ENCODE results near the gene FLNB. TPM values are rescaled to one million over a fixed set of nuclear protein-coding genes. Genes with fewer than 3 reads are reported as not detected.

Gene FLNB
- total and polyA plus RNA-seq, 9 of the 15 experiments (the other 6 are each of a cell fraction or from before 2014, with no cell fraction given), result 9.4 to 48.1 (median 25.6) TPM

DNA sequence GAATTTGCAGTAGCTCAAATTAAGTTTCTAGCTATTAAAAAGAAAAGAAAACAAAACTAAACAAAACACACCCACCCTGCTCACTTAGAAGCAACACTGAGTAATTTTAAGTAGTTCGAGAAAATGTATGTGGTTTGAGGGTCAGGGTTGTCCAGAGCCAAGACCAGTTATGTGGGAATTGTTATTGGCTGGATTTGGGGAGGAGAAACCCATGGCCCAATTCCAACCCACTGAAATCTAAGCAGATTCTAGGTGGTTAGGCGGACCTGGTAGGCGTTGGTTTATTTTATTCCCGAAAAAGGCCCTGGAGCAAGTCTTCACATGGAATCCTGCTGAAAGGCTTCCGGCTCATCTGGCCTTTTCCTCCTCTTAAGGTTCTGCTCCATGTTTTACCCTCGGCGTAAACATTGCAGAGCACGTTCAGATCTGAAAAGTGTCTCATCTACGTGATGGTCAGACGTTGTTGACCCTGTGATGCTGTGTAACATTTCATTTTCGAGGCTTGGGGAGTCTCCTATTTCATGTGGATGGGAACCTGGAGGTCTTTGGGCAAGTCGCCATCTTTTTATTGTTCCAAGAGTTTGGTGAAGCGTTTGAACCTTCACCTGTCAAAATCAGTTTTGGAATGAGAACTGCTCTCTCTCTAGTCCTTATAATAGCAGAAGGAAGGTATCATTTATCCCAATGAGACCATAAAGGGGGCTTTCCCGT lies 64.0 kb downstream of the FLNB start (continued):
- TF ChIP-seq MIER1 (IDR thresholded peaks at IDR 0.05; ENCODE audit: low read depth) (no peak), NFATC3 (IDR thresholded peaks at IDR 0.05) (no peak), STAT5A (IDR thresholded peaks at IDR 0.05; ENCODE audit: borderline replicate concordance, low read length) (no peak), TOE1 (IDR thresholded peaks at IDR 0.05; ENCODE audit: borderline replicate concordance) (no peak), TOE1 (CRISPR knock-in tag; IDR thresholded peaks at IDR 0.05; ENCODE audit: borderline replicate concordance, low read depth) (no peak), SMAD3 (CRISPR knock-in tag; conservative IDR thresholded peaks at IDR 0.05) (no peak), HMGN3 (IDR thresholded peaks at IDR 0.05; ENCODE audit: borderline replicate concordance, extremely low read depth, insufficient read length, low read depth, low read length) (no peak), SIN3A (IDR thresholded peaks at IDR 0.05; ENCODE audit: borderline replicate concordance in 2 of 2, control insufficient read depth in 1 of 2, low read depth in 2 of 2, low read length in 2 of 2) (no peak), NFXL1 (CRISPR knock-in tag; IDR thresholded peaks at IDR 0.05) (no peak), SETDB1 (IDR thresholded peaks at IDR 0.05; ENCODE audit: low read length) (no peak), SREBF1 (IDR thresholded peaks at IDR 0.05; ENCODE audit: borderline replicate concordance, low read depth, low read length) (no peak), IFI16 (CRISPR knock-in tag; IDR thresholded peaks at IDR 0.05) (no peak)

DNA sequence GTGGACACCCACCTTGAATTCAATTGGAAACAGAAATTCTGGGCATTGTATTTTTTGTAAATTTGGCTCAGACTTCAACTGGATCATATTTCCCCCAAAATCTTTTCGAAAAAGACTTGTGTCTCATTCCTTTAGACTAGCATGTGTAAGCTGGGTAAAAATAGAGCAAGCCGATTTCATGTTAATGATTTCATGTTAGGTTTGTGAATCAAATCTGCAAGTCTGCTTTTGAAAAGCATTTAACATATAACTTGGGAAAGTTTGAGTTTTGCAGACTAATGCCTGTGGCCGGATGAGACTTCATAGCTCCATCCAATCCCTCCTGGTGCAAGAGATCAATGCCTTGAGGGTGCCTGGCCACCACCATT lies 64.5 kb downstream of the FLNB start:
- Histone ChIP-seq H3K4me2 (ENCODE audit: insufficient read depth, low read length) (no peak overlapping the region), H3K27me3 (ENCODE audit: control insufficient read depth in 2 of 2, insufficient read depth in 2 of 2, low read length in 2 of 2) (no peaks in the 10 kb centered on the region), H3K27ac (ENCODE audit: extremely low read depth, low read depth, low read length) (no peak overlapping the region), H3K4me1 (replicated peaks in 1 of 2; ENCODE audit: control insufficient read depth in 2 of 2, insufficient read depth in 2 of 2, low read length in 2 of 2) (peaks cover 9 to 14% of the 10 kb centered on the region in 2 experiments; a peak in 4 of 5 replicates), H2AFZ (ENCODE audit: low read depth, low read length) (no peak overlapping the region), H3K9ac (ENCODE audit: insufficient read depth in 1 of 2, low read depth in 2 of 2, low read length in 2 of 2) (no peak overlapping the region), H4K20me1 (replicated peaks; ENCODE audit: control insufficient read depth, insufficient read depth, low read length) (0 out of 2 replicates have a peak, but pooled peaks cover 4% of the 10 kb centered on the region), H3K4me3 (no peak overlapping the region), H3K9me1 (ENCODE audit: control insufficient read depth, insufficient read depth, low read length) (peaks cover 5% of the 10 kb centered on the region), H3K36me3 (ENCODE audit: control insufficient read depth, insufficient read depth, low read length) (peaks cover 8% of the 10 kb centered on the region; the same call in 2 of the 3 replicates), H3K79me2 (ENCODE audit: control insufficient read depth, insufficient read depth, low read length) (peaks cover 11% of the 10 kb centered on the region; the same call in 1 of the 3 replicates), H3K9me3 (replicated peaks; ENCODE audit: control insufficient read depth, insufficient read depth, low read depth, low read length) (no peaks in the 10 kb centered on the region)
- no peak for DNase-seq (ENCODE audit: extremely low read depth in 1 of 4, low spot score in 3 of 4)
- CTCF ChIA-PET (ENCODE audit: low intra/inter-chr PET ratio), result no interaction called here
- no peak for FAIRE-seq
- intact Hi-C loops (cut with micrococcal nuclease) (no loop called here), in situ Hi-C loops (cut with MboI) (no loop called here)
- no TSS peak for BruUV-seq (replicated peaks)
- POLR2A ChIA-PET, result interaction anchor here (1.0 kb wide), 1 partner anchor 20 kb away, joined by 3 read pairs; no protein-coding TSS in a partner anchor
- no peak for ATAC-seq
- WGBS (ENCODE audit: insufficient coverage, low coverage, missing lambda C conversion rate), result 86% methylated on average over 3 of the region's 3 CpGs
- TF ChIP-seq ZNF764 (CRISPR knock-in tag; IDR thresholded peaks at IDR 0.05; ENCODE audit: low read depth) (no peak), CAMTA2 (CRISPR knock-in tag; conservative IDR thresholded peaks at IDR 0.05) (no peak), TEAD4 (IDR thresholded peaks at IDR 0.05; ENCODE audit: low read length) (no peak), TEAD4 (CRISPR knock-in tag; IDR thresholded peaks at IDR 0.05; ENCODE audit: borderline replicate concordance) (no peak), ZNF274 (IDR thresholded peaks at IDR 0.05; ENCODE audit: borderline replicate concordance, low read depth, low read length) (no peak)
- TF ChIP-seq, protein P1, sequence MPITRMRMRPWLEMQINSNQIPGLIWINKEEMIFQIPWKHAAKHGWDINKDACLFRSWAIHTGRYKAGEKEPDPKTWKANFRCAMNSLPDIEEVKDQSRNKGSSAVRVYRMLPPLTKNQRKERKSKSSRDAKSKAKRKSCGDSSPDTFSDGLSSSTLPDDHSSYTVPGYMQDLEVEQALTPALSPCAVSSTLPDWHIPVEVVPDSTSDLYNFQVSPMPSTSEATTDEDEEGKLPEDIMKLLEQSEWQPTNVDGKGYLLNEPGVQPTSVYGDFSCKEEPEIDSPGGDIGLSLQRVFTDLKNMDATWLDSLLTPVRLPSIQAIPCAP (CRISPR knock-in tag; IDR thresholded peaks at IDR 0.05; ENCODE audit: borderline replicate concordance), result no peak
- TF ChIP-seq, protein P2, sequence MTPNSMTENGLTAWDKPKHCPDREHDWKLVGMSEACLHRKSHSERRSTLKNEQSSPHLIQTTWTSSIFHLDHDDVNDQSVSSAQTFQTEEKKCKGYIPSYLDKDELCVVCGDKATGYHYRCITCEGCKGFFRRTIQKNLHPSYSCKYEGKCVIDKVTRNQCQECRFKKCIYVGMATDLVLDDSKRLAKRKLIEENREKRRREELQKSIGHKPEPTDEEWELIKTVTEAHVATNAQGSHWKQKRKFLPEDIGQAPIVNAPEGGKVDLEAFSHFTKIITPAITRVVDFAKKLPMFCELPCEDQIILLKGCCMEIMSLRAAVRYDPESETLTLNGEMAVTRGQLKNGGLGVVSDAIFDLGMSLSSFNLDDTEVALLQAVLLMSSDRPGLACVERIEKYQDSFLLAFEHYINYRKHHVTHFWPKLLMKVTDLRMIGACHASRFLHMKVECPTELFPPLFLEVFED (CRISPR knock-in tag; conservative IDR thresholded peaks at IDR 0.05), result no peak

Measured in K562 (cell line).